Bone marrow (tissue), 2 donors: ENCODE data around the gene GSTK1.
"Not testable (repeated sequence)": the region's sequence is repeated elsewhere in the genome, so short reads cannot be mapped to it uniquely, and the experiment has no call there.

Experiments
- DNase-seq, 2 donors: peaks; one replicate each; lab custom pipeline; 2025; lab: John Stamatoyannopoulos, UW

GSTK1 gene

DNA sequence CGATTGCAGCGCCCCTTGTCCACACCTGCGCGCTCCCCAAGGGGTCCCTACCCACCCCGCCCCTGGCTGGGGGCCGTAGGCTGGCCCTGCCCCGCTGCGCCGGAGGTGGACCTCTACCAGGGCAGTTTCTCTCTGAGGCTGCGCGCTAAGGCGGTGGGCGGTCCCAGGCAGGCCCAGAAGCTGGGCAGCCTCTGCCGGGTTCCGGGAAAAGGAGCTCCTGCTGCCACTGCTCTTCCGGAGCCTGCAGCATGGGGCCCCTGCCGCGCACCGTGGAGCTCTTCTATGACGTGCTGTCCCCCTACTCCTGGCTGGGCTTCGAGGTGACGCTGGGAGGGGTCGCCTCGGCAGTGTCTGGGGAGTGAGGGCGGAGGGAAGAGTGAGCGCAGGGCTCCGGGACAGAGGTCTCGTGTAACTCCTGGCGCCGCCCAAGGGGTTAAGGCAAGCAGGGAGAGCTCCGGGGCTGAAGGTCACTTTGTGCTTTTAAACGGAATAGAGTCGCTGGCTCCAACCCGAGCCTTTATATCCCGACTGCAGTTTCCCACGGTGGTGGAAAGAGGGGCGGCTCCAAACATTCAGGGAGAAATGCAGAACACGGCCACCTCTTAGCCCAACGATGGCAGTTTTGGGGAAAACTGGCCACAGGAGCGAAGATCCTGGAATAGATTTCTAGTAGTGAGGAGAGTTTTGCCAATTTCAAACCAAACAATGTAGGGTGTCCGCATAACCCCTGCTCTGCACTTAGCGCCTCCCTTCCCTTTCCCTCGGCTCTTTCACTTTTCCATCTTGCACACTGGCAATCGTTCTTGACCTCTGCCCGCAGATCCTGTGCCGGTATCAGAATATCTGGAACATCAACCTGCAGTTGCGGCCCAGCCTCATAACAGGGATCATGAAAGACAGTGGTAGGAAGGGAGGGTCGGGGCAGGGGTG, at the start of gene GSTK1:
GSTK1 (plus strand) TSS at position 176 of the 930 bp plus-strand sequence; CDS start at position 249, 73 bp downstream.
- DNase-seq = peak; percentile 42 to 43

DNA sequence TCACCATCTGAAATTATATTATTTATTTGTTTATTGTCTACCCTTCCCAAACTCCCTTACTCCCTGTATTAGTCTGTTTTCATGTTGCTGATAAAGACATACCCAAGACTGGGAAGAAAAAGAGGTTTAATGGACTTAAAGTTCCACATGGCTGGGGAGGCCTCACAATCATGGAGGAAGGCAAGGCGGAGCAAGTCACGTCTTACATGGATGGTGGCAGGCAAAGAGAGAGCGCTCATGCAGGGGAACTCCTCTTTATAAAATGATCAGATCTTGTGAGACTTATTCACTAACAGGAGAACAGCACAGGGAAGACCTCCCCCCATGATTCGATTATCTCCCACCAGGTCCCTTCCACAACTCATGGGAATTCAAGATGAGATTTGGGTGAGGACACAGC, 49.8 kb upstream of the GSTK1 start:
- not testable (repeated sequence) for DNase-seq

DNA sequence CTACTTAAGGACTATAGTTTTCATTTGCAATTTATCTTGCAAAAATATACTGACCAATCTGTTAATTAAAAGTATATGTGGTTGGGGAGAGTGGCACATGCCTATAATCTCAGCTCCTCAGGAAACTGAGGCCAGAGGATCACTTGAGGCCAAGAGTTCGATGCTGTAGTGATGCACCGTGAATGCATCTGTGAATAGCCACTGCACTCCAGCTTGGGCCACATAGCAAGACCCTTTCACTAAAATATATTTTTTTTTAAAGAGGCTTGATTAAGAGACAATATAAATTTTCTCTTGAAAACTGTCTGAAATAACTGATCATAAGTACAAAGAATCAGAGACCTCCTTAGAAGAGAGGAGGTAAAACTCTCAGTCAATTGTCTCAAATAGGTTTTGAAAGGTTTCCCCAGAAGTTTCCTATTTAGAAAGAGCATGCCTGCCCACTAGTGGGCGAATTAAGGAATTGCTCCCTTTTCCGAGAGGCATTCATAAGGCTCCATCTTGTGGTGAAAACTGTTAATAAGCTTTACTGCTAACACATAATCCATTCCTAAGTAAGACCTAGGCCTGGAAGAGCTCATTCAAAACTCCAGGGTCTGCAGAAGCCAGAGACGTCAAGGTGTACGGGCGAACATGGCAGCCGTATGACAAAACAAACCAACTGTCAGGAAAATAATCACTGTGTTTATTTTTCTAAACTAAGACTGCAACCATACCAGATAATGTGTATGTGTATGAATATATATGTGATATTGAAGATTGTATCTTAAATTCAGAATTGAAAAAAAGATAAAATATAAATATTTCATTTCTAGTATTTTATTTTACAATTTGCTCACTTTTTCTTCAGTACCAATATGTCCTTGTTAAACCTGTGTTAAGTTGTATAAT, 48.2 kb upstream of the GSTK1 start:
- DNase-seq = peak; percentile 6 to 74

DNA sequence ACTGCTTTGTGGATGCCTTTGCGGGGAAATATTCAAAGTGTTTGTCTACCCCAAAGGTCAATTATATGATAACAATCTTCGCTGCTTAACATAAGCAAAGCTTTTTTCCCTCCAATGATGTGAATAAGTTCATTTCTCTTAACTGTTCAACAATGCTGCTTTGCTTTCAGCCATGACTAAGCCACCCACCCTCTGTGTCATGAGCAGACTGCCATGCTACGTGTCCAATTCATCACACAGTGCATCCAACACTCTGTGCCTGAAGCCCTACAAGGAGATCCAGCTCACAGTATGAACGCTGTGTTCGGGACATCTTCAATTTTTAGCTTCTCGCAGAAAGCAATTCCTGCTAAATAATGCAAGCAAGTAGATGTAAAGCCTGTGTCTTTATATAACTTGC, 47.1 kb upstream of the GSTK1 start:
- DNase-seq = no peak

DNA sequence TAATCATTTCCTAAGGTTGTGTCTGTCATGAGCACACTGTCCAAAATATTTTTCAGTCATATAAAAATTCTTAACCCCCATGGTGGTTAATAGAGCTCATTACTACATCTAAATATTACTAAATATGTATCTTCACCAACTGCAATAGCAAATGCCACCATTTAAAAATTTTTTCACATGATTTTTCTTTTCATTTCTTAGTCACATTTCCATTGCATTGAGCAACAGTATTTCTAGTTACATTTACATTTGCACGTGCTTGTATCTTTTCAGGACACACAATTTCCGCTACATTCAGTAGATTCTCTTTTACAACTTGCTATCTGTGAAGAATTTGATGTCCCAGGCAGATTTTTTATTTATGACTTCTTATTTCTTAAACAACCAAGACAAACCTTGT, 46.6 kb upstream of the GSTK1 start:
- DNase-seq = no peak

DNA sequence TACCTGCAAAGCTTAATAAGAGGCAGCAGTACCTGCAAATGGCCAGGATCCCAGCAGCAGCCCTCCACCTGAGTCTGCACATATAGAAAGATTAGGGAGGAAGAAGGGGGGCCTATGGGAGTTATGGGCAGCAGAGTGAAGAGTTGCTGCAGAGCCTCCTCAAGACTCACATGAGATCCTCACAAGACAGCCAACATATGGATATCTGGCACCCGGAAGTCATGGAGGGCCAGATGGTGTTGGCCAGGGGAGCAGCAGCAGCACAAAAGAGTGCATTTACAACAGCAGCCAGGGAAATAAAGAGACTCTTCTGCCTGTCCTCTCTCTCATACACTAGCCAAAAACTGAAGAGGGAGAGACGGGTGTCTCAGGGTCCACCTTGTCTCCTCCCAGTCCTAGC, 45.4 kb upstream of the GSTK1 start:
- DNase-seq = no peak

DNA sequence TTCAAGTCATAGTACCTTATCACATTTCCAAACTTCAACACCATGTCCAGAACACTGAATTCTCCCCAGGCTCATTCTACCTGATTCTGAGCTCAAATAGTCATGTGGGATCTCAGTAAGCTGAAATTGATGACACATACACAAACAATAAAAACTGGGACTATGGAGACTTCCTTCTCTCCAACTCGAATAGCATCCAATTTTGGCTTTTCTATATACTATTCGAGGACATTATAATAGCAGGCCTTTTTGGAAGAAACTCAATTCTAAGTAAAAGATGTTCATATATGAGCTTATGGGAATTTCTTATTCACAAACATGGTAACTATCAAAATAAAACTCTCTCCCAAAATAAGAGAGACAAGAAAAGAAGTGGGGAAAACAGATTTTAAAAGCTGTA, 42.0 kb upstream of the GSTK1 start:
- no peak for DNase-seq

DNA sequence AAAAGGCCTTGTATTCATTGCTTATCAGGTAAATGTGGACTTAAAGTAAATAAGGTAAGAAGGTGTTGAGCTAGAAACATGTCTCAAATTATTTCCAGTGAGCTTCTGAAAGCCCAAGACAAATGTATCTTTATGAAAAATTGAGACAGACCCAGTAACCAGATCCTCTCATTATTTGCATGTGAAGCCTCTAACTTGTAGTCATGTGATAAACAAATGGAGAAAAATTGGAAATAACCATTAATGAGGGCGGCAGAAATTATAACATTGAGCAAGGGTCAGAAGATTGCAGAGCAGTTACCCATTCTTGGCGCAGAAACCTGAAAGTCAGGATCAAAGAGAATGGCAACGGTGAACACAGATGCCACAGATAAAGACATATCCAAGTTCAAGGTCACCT, 41.5 kb upstream of the GSTK1 start, which contains the start of gene TAS2R40:
TAS2R40 (plus strand) TSS at position 301 of the 400 bp plus-strand sequence; CDS start at position 343, 42 bp downstream.
- no peak for DNase-seq

DNA sequence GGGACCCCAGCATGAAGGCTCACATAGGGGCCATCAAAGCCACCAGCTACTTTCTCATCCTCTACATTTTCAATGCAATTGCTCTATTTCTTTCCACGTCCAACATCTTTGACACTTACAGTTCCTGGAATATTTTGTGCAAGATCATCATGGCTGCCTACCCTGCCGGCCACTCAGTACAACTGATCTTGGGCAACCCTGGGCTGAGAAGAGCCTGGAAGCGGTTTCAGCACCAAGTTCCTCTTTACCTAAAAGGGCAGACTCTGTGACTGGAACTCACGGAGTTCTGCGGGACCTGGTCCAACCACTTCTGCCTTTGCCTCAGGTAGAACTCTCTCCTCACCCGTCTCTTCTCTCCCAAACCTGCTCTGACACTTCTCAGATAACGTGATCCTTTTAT, 40.5 kb upstream of the GSTK1 start:
- peak in 1 of 2 donors; percentile 25 for DNase-seq

DNA sequence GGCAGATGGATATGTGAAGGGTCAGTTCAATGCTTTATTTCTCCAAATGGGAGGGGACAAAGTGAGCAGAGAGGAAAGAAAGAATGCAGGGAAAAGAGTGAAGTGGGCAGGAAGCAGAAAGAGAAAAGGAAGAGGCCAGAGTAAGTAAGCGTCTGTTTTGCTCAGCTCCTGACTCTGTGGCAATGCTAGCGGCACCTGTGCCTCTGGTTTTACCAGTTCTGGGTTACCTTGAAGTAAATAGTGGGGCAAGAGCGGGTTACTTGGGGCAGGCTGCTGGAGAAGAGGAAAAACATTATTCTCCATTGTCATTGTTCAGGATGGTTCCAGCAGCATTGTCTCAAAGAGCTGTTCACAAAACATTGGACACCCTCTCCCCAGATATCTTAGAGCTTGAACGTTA, 39.5 kb upstream of the GSTK1 start:
- no peak for DNase-seq

DNA sequence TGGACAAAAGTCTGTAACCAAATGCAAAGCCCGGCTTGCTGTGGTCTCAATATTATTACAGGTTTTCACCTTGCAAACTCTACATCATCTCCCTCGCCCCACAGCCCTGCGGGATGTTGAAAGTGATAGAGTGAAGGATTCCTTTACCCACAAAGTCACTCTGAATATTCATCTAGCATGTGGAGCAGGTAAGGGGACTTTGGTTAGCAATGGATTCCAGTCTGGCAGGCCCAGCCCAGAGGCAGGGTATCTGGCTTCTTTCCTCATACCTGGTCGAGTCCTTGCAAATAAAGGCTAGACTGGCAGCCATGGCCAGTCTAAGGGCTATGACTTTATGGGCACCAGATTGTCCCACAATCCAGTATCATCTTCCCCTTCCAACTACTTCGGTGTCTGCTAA, 38.2 kb upstream of the GSTK1 start:
- no peak for DNase-seq

DNA sequence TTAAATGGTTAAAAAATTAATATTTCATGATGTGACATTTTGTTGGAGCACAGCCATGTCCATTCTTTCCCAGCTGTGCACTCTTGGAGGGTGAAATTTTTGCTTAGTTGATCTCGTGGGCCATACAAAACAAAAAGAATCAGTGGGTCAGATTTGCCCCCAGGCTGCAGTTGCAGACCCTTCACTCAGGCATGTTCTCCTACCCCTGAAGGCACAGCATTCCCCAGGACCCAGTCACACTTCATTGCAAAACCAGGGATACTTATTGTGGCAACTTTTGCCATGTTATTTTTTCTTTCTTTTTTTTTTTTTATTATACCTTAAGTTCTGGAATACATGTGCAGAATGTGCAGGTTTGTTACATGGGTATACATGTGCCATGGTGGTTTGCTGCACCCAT, 35.4 kb upstream of the GSTK1 start:
- DNase-seq = no peak

DNA sequence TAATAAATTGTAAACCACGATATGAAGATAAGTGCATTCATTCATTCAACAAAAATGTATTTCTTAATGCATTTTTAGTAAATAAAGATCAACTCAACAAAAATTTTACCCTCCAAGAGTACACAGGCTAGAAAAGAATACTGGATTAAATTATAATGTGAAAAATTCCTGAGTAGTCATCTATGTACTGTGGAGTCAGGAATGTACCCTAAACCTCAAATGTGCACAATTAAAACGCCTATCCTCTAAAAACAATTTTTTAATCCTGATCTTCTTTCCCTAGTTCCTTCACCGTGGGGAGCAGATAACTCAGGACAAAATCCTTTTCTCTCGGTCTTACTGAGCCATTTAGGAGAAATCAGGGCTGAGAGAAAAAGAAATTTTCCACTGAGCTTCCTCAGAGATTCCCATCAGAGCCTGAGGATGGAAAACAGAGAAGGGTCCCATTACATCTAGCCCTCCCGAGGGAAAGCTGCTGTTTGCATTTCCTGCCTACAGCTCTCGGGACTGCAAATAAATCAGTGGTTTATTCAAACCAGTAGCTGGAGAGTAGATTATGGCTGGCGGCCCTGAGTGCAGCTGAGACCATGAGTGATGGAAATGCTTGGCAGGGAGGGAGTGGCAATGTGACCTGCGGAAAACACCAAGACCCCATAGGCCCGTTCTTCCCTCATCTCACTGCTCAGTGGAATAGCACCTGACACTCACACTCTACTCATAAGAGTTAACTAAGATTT, 34.0 kb upstream of the GSTK1 start:
- DNase-seq = no peak

DNA sequence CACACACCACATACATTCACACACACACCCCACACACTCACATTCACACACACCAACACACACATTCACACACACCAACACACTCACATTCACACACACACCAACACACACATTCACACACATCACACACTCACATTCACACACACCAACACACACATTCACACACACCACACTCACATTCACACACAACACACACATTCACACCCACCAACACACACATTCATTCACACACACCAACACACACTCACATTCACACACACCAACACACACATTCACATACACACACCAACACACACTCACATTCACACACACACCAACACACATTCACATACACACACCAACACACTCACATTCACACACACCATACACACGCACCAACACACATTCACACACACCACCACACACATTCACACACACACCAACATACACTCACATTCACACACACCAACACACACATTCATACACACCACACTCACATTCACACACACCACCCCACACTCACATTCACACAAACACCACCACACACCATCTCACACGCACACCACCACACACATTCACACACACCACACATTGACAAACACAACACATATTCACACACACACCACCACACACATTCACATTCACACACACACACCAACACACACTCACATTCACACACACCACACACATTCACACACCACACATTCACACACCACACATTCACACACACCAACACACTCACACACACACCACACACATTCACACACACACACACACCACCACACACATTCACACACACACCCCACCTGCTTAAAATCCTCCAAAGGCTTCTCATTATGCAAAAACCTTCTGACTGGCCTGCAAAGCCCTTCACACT, 32.4 kb upstream of the GSTK1 start:
- DNase-seq = no peak

DNA sequence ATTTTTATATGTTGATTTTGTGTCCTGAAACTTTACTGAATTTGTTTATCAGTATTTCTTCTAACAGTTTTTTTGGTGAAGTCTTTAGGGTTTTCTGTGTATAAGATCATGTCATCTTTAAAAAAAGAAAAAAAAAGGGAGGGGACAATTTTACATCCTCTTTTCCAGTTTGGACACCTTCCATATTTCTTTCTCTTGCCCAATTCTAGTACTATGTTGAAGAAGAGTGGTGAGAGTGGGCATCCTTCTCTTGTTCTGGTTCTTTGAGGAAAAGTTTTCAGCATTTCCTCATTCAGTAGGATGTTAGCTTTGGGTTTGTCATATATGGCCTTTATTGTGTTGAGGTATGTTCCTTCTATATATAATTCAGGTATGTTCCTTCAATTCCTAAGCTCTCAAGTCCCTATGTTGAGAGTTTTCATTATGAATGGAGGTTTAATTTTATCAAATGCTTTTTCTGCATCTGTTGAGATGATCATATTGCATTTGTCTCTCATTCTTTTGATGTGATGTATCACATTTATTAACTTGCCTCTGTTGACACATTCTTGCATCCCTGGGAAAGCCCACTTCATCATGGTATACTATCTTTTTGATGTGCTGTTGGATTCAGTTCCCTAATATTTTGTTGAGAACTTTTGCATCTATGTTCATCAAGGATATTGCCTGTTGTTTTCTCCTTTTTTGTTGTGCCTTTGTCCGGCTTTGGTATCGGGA, 29.3 kb upstream of the GSTK1 start:
- DNase-seq = peak in 1 of 2 donors; percentile 6

DNA sequence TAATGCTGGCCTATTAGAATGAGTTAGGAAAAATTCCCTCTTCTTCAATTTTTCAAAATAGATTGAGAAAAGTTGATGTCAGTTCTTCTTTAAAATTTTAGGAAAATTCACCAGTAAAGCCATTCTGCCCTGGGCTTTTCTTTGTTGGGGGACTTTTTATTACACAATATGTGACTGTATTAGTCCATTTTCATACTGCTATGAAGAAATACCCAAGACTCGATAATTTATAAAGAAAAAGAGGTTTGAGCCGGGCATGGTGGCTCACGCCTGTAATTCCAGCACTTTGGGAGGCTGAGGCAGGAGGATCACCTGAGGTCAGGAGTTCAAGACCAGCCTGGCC, 28.7 kb upstream of the GSTK1 start:
- DNase-seq = no peak

DNA sequence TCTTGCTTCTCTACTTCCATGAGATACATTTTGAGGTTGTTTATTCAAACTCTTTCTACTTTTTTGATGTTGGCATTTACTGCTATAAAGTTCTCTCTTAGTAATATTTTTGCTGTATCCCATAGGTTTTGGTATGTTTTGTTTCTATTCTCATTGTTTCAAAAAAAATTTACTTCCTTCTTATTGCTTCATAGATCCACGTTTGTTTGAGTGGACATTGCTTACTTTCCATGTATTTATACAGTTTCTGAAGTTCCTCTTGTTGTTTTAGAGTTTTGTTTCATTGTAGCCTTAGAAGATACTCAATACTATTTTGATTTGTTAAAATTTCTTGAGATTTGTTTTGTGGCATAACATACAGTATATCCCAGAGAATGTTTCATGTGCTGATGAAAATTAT, 27.7 kb upstream of the GSTK1 start:
- DNase-seq = no peak

DNA sequence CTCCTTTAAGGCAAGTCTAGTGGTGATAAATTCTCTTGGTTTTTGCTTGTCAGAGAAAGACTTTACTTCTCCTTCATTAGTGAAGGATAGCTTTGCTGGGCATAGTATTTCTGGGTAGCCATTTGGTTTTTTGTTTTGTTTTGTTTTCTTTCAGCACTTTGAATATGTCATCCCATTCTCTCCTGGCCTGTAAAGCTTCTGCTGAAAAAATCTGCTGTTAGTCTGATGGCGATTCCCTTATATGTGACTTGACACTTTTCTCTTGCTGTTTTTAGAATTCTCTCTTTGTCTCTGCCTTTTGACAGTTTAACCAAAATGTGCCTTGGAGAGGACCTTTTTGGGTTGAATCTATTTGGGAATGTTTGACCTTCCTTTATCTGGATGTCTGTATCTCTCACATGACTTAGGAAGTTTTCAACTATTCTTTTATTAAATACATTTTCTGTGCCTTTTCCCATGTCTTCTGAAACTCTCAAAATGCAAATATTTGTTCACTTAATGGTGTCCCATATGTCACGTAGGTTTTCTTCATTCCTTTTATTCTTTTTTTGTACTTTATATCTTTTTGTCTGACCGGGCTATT, 26.7 kb upstream of the GSTK1 start:
- no peak for DNase-seq

DNA sequence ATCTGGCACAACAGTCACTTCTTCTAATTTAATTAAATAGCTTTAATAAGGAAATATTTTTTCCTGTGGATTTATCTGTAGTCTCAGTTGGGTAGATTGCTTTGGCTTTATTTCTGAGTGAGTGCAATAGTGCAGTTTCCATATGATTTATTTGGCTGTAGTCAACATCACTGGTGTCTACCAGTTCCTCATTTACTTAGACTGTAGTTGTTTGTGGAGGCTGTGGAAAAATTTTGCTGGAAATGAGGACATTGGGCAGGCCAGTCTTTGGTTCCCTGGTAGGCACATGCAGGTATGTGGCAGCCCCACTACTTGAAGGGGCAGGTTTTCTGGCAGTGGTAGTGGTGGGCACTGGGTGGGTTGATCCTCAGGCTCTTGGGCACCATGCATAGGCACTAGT, 25.9 kb upstream of the GSTK1 start:
- no peak for DNase-seq

DNA sequence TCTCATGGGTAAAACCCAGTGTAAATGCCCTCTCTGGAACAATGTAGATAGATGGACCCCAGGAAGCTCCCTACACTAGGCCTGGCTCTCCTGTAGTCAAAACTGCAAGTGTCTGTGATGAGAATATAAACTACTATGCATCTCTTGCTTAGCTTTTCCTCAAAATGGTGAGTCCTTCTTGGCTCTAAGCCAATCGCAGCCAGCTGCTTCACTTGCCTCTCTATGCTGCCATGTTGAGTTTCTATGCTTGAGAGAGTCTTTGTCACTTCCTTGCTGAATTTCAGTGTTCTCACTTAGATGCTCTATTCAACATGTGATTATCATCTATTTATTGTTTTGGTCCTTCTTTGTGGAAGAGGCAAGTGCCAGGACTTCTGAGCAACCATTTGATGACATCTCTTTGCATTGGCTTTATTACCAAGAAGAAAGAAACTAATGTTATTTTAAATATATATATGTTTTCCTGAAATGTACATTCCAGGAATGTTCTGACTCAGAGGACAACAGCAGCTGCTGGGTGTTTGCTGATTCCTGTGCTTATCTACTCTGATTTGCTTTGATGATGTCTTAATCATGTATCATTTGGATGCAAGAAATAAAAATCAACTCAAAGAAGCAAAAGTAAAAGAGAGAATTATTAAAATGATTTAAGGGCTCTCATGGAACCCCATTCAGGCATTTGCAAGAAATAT, 24.8 kb upstream of the GSTK1 start:
- DNase-seq = no peak
